Activated CD4-positive, alpha-beta T cell treated with anti-CD3 and anti-CD28 coated beads for 24 hours (primary cell): ENCODE data around the gene HSDL2.
"Not testable (repeated sequence)": the region's sequence is repeated elsewhere in the genome, so short reads cannot be mapped to it uniquely, and the experiment has no call there.

ENCODE experiments used
- DNase-seq, 2 donors: peaks; one replicate each; pipeline ENCODE4 v3.0.0-alpha.2; 2020; ENCODE audit warnings: low read depth in 2 of 2

HSDL2 gene

GRCh38 chr9:112380102-112380824, at the start of gene HSDL2:
TSS of gene HSDL2 (plus strand) at chr9:112380108. CDS start at chr9:112380164, 56 bp downstream.
- DNase-seq: no peak

DNA sequence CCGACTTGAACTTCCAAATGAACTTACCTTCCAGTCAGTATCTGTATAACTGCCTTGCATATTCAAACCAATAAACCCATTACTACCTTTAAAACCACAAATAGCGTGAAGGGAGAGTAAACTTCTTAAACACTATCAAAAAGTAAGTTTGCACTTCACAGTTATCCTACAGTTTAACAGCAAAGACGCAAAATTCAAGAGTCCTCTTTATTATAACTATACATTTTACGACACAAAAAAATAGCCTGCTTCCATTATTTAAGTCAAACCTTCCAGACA, 48.3 kb upstream of the HSDL2 start:
- DNase-seq: no peak

DNA sequence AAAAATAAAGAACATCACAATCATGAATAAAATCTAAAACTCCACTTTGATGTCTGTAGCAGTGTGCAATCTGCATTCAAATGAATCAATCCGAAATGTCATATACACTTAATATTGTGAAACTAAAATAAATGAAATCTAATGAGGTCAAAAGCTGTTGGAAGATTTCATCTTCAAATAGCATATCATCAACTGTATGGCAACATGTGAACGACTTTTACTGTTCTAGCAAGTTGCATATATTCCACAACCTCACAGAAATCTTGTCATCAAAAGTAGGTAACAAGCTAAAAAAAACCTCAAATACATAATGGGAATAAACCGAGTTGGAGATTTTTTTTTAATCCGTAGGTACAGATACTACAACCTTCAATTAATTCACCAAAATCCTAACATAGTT, 47.7 kb upstream of the HSDL2 start:
- no peak for DNase-seq

GRCh38 chr9:112332674-112332976, 47.3 kb upstream of the HSDL2 start:
- no peak for DNase-seq

- DNase-seq: peak; percentile 50 to 61
Observed at GRCh38 chr9:112332977-112333638, 46.8 kb upstream of the HSDL2 start, which contains the start of gene PTBP3. TSS of gene PTBP3 (minus strand) at chr9:112333619. CDS start at chr9:112297865, 35,754 bp downstream.

DNA sequence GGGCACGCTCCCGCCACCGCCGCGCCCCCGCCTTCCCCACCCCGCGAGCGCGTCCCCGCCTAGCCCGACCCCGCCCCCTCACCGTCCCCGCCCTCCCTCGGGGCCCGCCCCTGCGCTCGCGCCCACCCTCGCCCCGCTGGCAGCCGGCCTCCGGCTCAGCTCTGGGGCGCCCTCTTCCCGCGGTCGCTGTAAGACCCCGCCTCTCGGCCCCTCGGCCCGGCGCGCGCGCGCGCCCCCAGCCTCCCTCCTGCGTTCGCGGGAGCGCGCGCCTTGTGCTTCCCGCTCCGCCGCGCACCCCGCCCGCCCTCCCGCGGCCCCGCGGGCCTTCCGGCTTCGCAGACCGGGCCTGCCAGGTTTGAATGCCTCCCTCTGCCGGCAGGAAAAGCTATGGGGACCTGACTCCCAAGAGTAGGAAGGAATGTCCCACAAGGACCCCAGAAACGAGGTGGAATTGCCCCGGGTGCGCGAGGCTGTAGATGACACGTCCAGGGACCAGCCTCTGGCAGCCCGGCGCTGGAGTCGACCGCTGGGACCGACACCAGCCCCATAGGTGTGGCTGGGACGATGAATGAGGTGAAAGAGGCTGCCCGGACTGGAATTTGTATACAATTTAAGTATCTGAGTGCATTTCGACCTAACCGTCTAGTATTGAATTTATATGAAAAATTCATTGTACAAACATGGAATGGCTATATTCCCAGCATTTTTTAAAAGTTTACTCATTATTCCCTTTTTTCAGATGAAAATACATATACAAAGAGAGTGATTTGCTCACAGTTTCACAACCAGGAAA, 46.1 kb upstream of the HSDL2 start:
- peak; percentile 87 to 90 for DNase-seq

DNA sequence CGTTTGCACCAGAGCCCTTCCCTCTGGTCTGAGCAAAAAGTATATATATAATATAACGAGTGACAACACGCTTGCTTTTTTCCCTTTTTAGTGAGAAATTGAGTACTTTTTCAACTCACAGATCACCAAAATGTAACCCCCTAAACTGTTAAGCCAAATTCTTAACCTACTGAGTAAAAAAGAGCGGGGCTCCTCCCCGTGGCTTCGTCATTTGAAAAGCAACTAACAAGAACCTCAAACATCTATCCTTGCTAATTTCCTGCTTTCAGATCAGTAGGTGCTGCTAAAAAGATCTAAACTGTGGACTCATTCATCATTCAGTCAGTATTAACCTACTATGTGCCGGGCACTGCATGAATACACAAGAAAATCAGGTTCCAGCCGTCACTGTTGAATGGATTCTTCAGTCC, 45.5 kb upstream of the HSDL2 start:
- DNase-seq: peak; percentile 25 to 35

GRCh38 chr9:112337547-112337946, 42.4 kb upstream of the HSDL2 start:
- DNase-seq: no peak

DNA sequence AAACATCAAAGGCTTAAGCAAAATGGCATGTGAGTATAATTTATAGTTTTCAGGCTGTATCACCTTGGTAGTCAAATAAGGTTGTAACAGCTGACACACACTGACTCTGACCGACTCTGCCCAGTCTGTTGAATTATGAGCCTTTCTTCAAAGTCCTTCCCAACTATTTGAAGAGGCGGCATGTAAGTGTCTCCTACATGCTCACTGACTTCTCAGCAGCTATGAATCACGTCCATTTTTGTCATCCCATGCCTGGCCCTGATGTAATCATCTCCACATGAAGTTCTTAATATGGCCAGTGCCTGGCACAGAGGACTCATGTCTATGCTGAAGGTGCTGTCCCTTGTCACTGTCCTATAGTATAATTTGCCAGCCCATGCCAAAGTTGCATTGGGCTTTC, 41.3 kb upstream of the HSDL2 start:
- no peak for DNase-seq

DNA sequence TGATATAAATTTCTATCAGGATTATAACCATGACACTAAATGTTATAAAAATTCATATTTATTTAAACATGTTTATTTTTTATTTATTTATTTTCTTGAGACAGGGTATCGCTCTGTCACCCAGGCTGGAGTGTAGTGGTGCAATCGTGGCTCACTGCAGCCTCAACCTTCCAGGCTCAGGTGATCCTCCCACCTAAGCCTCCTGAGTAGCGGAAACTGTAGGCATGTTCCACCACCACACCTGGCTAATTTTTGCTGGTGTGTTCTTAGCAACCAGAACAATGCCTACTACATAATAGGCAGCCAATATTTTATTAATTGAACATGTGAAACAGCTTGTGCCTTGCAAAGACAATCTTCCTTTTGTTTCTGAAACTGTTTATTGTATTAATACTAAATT, 40.0 kb upstream of the HSDL2 start:
- no peak for DNase-seq

DNA sequence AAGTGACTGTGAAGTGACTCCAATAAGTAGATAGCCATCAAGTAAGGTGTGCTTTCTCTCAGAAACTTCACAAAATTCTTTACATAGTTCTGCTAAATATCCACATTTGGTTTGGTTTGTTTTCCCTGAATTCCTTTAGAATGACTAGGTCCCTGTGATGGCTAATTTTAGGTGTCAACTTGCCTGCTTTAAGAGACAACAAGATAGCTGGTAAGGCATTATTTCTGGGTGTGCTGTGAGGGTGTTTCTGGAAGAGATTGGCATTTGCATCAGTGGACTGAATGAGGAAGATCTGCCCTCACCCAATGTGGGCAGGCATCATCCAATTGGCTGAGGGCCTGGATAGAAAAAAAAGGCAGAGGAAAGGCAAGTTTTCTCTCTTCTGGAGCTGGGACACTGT, 38.2 kb upstream of the HSDL2 start:
- no peak for DNase-seq

- DNase-seq: peak; percentile 72 to 73
Observed at GRCh38 chr9:112348257-112349007, 31.5 kb upstream of the HSDL2 start.

DNA sequence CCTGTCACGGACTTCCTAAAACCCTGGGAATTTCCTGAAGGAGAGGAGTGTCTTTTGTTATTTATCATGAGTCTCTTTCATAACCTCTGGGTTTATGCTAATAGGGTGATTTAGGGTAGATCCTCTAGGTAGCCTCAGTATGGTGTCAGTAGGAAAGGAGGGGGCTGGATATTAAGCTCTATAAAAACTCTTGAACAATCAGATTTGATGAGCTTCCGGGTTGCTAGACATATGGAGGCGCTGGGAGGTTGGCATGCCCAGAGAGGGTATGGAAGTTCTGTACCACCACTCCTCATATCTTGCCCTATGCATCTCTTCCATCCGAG, 30.9 kb upstream of the HSDL2 start:
- DNase-seq: no peak

GRCh38 chr9:112351184-112351583, 28.7 kb upstream of the HSDL2 start:
- DNase-seq: no peak

DNA sequence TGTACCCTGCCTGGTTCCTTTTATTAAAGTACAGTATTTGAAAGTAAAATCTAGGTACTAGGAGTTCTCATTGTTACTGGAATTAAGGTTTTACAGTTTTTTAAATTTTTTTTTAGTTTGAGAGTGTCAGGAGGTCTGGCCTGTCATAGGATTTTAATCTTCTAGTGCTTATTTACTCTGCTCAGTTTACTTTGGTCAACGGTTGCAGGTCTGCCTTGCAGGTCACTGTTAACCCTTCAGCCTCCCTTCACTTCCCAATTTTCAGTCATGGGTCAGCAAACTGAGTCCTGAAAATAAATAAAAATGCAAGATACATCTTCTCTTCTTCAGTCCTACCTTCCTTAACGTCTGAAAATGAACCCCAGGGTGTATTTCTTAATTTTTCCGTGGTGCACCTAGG, 27.7 kb upstream of the HSDL2 start:
- DNase-seq: no peak

GRCh38 chr9:112354081-112354743, 25.7 kb upstream of the HSDL2 start:
- DNase-seq: no peak

DNA sequence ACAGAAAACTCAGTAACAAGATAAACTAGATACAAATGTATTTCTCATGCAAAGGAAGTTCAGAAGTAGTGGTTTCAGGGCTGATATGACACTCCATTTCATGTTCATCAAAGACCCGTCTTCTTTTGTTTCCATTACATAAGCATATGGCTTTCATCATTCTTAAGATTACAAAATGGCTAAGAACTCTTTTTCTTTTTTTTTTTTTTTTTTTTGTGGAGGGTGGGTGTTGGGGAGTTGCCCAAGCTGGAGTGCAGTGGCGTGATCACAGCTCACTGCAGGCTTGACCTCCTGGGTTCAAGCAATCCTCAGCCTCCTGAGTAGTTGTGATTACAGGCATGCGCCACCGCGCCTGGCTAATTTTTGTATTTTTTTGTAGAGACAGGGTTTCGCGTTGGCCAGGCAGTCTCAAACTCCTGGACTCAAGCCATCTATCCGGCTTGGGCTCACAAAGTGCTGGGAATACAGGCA, 24.4 kb upstream of the HSDL2 start:
- no peak for DNase-seq

GRCh38 chr9:112360047-112360804, 19.7 kb upstream of the HSDL2 start:
- DNase-seq: no peak

GRCh38 chr9:112361601-112362000, 18.3 kb upstream of the HSDL2 start:
- DNase-seq: peak in 1 of 2 donors; percentile 27

DNA sequence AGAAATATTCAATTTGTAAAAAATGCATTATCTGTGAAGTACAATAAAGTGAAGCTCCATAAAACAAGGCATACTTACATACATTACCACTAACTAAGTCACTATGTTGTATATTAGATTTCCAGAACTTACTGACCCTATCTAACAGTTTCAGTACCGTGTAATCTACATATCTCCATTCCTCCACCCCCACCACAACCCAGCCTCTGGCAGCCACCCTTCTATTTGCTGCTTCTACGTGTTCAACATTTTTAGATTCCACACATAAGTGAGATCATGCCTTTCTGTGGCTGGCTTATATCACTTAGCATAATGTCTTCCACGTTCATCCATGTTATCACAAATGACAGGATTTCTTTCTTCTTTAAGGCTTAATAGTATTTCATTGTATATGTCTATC, 15.1 kb upstream of the HSDL2 start:
- no peak for DNase-seq

DNA sequence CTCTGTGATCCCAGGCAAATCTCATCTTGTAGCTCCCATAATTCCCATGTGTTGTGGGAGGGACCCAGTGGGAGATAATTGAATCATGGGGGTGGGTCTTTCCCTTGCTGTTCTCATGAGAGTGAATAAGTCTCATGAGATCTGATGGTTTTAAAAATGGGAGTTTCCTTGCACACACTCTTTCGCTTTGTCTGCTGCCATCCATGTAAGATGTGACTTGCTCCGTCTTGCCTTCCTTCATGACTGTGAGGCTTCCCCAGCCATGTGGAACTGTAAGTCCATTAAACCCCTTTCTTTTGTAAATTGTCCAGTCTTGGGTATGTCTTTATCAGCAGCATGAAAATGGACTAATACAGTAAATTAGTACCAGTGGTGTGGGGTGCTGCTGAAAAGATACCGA, 14.7 kb upstream of the HSDL2 start:
- DNase-seq: not testable (repeated sequence)
